Fibroblast of villous mesenchyme (primary cell): ENCODE data around the gene SAXO1. TPM values are rescaled to one million over a fixed set of nuclear protein-coding genes. Genes with fewer than 3 reads are reported as not detected.

Experiments used
- DNase-seq: peaks from one replicate; pipeline ENCODE4 v3.0.0-alpha.2; 2010; ENCODE audit warnings: low read depth
- H3K4me3 ChIP-seq: 2 replicates; pipeline ENCODE4 v1.5.1; 2011; ENCODE audit warnings: low read depth, mild to moderate bottlenecking, low read length
- total RNA-seq: library from RNA; depleted of rRNA; stranded (reverse); fragments of >200 nt; gene quantifications from 2 replicates; pipeline ENCODE4 v1.2.3, GENCODE V29; 2012
- TF ChIP-seq, protein P1 (sequence below): IDR thresholded peaks from 2 replicates; pipeline ENCODE4 v1.5.1; 2012; ENCODE audit warnings: low read depth, mild to moderate bottlenecking, low read length; ENCODE audit not compliant: insufficient read depth

Gene SAXO1
- total RNA-seq, 1 donor, result not detected

DNA sequence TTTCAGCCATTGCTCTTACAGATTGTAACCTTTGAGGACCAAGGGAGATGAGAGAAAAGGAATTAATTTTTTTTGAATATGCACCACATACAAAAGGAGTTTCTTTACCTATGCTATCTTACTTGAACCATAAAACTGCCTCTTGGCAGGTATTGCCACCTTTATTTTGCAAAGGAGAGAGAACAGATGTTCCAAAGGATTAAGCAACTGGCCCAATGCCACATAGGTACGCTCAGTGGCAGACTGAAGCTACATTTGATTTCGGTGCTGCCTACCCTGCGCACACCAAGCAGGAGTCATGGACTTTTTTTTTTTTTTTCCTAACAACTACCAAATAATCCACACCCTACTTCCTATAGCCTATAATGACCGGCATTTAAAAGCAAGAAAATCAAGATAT, 43.1 kb downstream of the SAXO1 start:
- no peak for DNase-seq
- TF ChIP-seq, protein P1, sequence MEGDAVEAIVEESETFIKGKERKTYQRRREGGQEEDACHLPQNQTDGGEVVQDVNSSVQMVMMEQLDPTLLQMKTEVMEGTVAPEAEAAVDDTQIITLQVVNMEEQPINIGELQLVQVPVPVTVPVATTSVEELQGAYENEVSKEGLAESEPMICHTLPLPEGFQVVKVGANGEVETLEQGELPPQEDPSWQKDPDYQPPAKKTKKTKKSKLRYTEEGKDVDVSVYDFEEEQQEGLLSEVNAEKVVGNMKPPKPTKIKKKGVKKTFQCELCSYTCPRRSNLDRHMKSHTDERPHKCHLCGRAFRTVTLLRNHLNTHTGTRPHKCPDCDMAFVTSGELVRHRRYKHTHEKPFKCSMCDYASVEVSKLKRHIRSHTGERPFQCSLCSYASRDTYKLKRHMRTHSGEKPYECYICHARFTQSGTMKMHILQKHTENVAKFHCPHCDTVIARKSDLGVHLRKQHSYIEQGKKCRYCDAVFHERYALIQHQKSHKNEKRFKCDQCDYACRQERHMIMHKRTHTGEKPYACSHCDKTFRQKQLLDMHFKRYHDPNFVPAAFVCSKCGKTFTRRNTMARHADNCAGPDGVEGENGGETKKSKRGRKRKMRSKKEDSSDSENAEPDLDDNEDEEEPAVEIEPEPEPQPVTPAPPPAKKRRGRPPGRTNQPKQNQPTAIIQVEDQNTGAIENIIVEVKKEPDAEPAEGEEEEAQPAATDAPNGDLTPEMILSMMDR, result no peak
- no peak overlapping the region for H3K4me3 ChIP-seq

DNA sequence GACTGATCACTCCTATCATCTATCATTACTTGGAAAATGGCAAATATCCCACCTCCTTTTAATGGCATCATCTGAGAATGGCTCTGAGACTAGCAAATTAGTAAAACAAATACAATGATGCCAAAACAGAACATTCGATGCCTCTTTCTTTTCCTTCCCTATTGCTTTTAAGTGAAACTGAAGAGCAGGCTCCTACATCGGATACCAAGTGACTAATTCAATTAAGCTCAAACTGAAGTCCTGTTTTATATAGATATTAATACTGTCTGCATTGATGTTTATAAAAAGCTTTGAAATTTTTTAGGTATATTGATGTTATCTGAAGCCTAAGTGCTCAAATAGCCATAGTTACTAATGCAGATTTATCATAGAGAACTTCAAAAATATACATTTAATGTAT, 43.9 kb downstream of the SAXO1 start:
- H3K4me3 ChIP-seq, result no peak overlapping the region
- TF ChIP-seq, protein P1, result no peak
- DNase-seq, result no peak

DNA sequence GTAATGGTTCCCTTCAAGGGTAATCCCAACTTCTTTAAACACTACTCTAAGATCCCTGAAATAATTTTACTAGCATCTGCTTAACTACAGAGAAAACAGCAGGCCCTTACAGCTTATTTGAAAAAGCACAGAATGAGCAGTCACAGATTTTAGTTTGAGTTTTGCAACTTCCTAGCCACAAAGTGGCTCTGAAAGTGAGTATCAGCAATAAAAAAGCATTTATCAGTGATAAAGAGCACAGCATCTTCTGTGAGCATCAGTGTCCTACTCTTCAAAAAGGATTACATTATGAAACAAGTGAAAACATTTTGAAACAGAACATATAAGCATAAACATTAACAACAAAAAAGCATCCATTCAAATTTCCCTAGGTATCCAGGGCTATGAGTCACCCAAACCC, 45.0 kb downstream of the SAXO1 start:
- no peak overlapping the region for H3K4me3 ChIP-seq
- TF ChIP-seq, protein P1, result no peak
- peak; percentile 11 for DNase-seq

DNA sequence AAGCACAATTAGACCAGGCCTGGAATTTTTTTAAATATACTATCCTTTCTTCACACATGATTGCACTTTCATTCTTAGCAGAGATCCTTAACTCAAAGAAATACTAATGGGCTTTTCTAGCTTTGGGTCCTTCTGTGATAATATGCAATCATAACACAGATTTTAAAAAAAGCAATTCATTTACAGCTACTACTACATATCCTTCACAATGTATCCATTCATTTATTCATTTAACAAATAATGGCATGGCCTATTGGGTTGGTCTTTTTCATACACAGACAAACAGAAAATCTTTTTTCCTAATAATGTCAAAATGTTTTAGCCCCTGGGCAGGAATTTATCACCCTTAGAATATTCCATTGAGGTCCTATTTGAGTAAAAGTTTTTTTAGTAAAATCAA, 47.0 kb downstream of the SAXO1 start:
- H3K4me3 ChIP-seq, result no peak overlapping the region
- DNase-seq, result no peak
- TF ChIP-seq, protein P1, result no peak

DNA sequence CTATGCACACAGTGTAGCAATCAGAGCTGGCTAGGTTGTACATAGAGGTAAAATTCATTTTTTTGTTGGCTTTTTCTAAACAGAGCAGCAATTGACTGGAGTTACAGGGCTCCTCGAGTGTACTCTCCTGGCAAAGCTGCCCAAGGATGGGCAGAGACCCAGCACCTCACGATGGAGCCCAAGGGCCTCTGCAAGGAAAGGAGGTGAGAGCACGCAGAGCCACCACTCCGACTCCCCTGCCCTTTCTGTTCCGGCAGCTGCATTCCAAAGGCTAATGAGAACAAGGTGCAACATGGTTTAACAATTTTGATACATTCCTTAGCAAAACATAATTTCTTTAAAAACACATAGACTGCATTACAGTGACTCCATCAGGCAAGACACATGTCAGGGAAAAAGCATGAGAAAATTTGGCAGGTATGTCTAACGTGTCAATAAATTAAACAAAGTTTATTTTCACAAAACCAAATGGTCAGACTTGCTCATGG, 47.5 kb downstream of the SAXO1 start:
- no peak for DNase-seq
- H3K4me3 ChIP-seq, result no peak overlapping the region
- TF ChIP-seq, protein P1, result no peak

DNA sequence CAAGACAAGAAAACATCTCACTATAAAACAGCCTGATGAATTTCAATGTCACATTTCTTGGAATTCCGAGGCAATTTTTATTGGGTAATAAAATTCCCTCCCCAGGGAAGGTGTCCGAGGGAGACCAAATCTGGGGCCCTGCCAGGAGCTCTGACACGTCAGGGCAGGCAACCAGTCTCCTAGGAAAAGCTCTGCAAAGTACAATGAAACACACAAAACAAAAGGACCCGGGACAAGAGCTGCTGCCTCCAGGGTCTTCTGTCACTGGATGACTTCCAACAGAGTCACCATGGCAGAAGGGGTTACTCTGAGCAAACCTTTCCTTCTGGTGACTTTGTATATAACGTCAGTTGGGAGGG, 50.8 kb downstream of the SAXO1 start:
- no peak overlapping the region for H3K4me3 ChIP-seq
- DNase-seq, result no peak
- TF ChIP-seq, protein P1, result no peak
